ENCODE data around the gene CCSER2.

Gene CCSER2

GRCh38 chr10:84534168-84534567 is 205.8 kb downstream of the CCSER2 start:
- in situ Hi-C loops (cut with MboI; ENCODE audit: low pct_unique_long_range_greater_than_20kb, low sequenced_read_pairs, unreplicated experiment), result loop anchor here (10.0 kb wide), 1 partner anchor 159 kb away; no protein-coding TSS in a partner anchor
- DNase-seq (ENCODE audit: low spot score), result no peak
- TF ChIP-seq CTCF (IDR thresholded peaks at IDR 0.05; ENCODE audit: extremely low read depth, insufficient read depth, missing control alignments), result peak; percentile 38

GRCh38 chr10:84537447-84537931 is 209.1 kb downstream of the CCSER2 start:
- in situ Hi-C loops (cut with MboI; ENCODE audit: low pct_unique_long_range_greater_than_20kb, low sequenced_read_pairs, unreplicated experiment), result loop anchor here (10.0 kb wide), 1 partner anchor 163 kb away; no protein-coding TSS in a partner anchor
- TF ChIP-seq CTCF (IDR thresholded peaks at IDR 0.05; ENCODE audit: extremely low read depth, insufficient read depth, missing control alignments), result peak; percentile 59
- peak; percentile 78 for DNase-seq (ENCODE audit: low spot score)

- TF ChIP-seq CTCF (IDR thresholded peaks at IDR 0.05; ENCODE audit: extremely low read depth, insufficient read depth, missing control alignments), result no peak
- in situ Hi-C loops (cut with MboI; ENCODE audit: low pct_unique_long_range_greater_than_20kb, low sequenced_read_pairs, unreplicated experiment), result loop anchor here (10.0 kb wide), 1 partner anchor 163 kb away; no protein-coding TSS in a partner anchor
- DNase-seq (ENCODE audit: low spot score), result no peak
Measured at GRCh38 chr10:84538036-84538435, 209.6 kb downstream of the CCSER2 start.

- no peak for DNase-seq (ENCODE audit: low spot score)
- TF ChIP-seq CTCF (IDR thresholded peaks at IDR 0.05; ENCODE audit: extremely low read depth, insufficient read depth, missing control alignments), result no peak
- in situ Hi-C loops (cut with MboI; ENCODE audit: low pct_unique_long_range_greater_than_20kb, low sequenced_read_pairs, unreplicated experiment), result loop anchor here (10.0 kb wide), 1 partner anchor 164 kb away; no protein-coding TSS in a partner anchor
Measured at GRCh38 chr10:84539216-84539615, 210.8 kb downstream of the CCSER2 start.

GRCh38 chr10:84540022-84540616 is 211.7 kb downstream of the CCSER2 start:
- DNase-seq (ENCODE audit: low spot score), result no peak
- TF ChIP-seq CTCF (IDR thresholded peaks at IDR 0.05; ENCODE audit: extremely low read depth, insufficient read depth, missing control alignments), result no peak
- in situ Hi-C loops (cut with MboI; ENCODE audit: low pct_unique_long_range_greater_than_20kb, low sequenced_read_pairs, unreplicated experiment), result loop anchor here (10.0 kb wide), 1 partner anchor 275 kb away; no protein-coding TSS in a partner anchor

- in situ Hi-C loops (cut with MboI; ENCODE audit: low pct_unique_long_range_greater_than_20kb, low sequenced_read_pairs, unreplicated experiment), result loop anchor here (10.0 kb wide), 1 partner anchor 276 kb away; no protein-coding TSS in a partner anchor
- peak; percentile 79 for DNase-seq (ENCODE audit: low spot score)
- TF ChIP-seq CTCF (IDR thresholded peaks at IDR 0.05; ENCODE audit: extremely low read depth, insufficient read depth, missing control alignments), result peak; percentile 91
Measured at GRCh38 chr10:84540617-84541288, 212.4 kb downstream of the CCSER2 start.
